Astrocyte of the cerebellum (primary cell): Measurements from ENCODE around the gene MCOLN2.

ENCODE experiments used
- DNase-seq: peaks from one replicate; pipeline ENCODE4 v3.0.0-alpha.2; 2011; ENCODE audit warnings: low read depth
- H3K4me3 ChIP-seq: 2 replicates; pipeline ENCODE4 v1.5.1; 2011; ENCODE audit warnings: mild to moderate bottlenecking, low read depth, low read length, moderate library complexity
- in situ Hi-C: cut with HindIII; loops from 2 replicates; pipeline ENCODE4 v1.10.0; 2017; ENCODE audit warnings: low sequenced_read_pairs
- TF ChIP-seq, protein P1 (sequence below): IDR thresholded peaks from 2 replicates; pipeline ENCODE4 v1.5.1; 2012; ENCODE audit warnings: low read length, low read depth, moderate library complexity, mild to moderate bottlenecking; ENCODE audit errors: missing control alignments

The MCOLN2 gene

GRCh38 chr1:84946631-84947030, 50.3 kb downstream of the MCOLN2 start:
- H3K4me3 ChIP-seq: no peak overlapping the region
- in situ Hi-C loops: no loop called here
- DNase-seq: no peak
- TF ChIP-seq, protein P1, sequence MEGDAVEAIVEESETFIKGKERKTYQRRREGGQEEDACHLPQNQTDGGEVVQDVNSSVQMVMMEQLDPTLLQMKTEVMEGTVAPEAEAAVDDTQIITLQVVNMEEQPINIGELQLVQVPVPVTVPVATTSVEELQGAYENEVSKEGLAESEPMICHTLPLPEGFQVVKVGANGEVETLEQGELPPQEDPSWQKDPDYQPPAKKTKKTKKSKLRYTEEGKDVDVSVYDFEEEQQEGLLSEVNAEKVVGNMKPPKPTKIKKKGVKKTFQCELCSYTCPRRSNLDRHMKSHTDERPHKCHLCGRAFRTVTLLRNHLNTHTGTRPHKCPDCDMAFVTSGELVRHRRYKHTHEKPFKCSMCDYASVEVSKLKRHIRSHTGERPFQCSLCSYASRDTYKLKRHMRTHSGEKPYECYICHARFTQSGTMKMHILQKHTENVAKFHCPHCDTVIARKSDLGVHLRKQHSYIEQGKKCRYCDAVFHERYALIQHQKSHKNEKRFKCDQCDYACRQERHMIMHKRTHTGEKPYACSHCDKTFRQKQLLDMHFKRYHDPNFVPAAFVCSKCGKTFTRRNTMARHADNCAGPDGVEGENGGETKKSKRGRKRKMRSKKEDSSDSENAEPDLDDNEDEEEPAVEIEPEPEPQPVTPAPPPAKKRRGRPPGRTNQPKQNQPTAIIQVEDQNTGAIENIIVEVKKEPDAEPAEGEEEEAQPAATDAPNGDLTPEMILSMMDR: no peak

- in situ Hi-C loops: no loop called here
- peak; percentile 89 for DNase-seq
- TF ChIP-seq, protein P1: peak; percentile 81
- H3K4me3 ChIP-seq: peak overlapping the region; percentile 21
These were observed 52.0 kb downstream of the MCOLN2 start for GRCh38 chr1:84944767-84945486.

- in situ Hi-C loops: no loop called here
- TF ChIP-seq, protein P1: no peak
- no peak for DNase-seq
- no peak overlapping the region for H3K4me3 ChIP-seq
These were observed 55.1 kb downstream of the MCOLN2 start for GRCh38 chr1:84941843-84942242.

DNA sequence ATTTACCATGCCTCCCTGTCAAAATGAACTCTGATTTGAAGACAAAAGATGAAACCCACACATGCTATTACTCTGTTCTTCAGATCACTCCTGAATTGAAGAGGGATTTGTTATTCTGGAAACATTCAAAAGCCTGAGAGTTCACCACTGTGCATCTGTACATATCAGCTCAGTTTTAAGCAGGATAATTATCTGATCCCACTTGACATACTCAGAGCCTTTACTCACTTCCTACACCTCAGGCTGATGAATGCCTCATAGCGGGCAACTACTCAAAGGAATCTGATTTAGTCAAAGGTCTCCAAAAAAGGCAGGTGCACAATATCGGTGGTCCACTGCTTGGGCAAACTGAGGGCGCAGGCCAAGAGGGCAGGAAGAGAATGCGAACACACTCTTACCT, 56.4 kb downstream of the MCOLN2 start:
- DNase-seq: no peak
- in situ Hi-C loops: no loop called here
- TF ChIP-seq, protein P1: no peak
- no peak overlapping the region for H3K4me3 ChIP-seq

GRCh38 chr1:84939761-84940160, 57.2 kb downstream of the MCOLN2 start:
- TF ChIP-seq, protein P1: no peak
- in situ Hi-C loops: no loop called here
- H3K4me3 ChIP-seq: no peak overlapping the region
- no peak for DNase-seq

- H3K4me3 ChIP-seq: no peak overlapping the region
These were observed 57.8 kb downstream of the MCOLN2 start for GRCh38 chr1:84939151-84939550.

More at GRCh38 chr1:84939151-84939550, 57.8 kb downstream of the MCOLN2 start:
- TF ChIP-seq, protein P1: no peak
- in situ Hi-C loops: no loop called here
- DNase-seq: peak; percentile 5
